ACHN (cell line): ENCODE data around the gene RNU7-1.

Source experiments
- DNase-seq: peaks from one replicate; pipeline ENCODE4 v3.0.0-alpha.2; 2015
- in situ Hi-C: cut with HindIII; loops from 2 replicates; pipeline ENCODE4 v1.10.0; 2017; ENCODE audit warnings: low sequenced_read_pairs, low pct_ligation_motif_present, low pct_unique_long_range_greater_than_20kb

The RNU7-1 gene

DNA sequence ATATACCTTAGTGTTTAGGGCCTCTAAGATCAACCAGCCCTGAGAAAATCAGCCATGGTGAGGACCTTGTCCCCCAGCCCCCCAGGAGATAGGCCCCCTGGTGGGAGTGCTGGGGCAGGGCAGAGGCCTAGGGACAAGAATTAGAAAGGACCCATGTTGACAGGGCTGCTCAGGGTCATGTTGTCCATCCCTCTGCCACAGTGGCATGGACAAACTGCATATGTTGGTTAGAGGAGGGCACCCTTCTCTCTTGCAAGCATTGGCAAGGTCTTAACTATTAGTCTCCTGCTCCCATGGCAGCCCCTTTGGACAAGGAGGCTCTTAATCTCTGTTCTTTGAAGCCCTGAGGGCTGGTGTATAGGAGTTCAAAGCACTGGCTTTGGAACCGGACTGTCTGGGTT, 6.8 kb downstream of the RNU7-1 start:
- no peak for DNase-seq
- in situ Hi-C loops = no loop called here

DNA sequence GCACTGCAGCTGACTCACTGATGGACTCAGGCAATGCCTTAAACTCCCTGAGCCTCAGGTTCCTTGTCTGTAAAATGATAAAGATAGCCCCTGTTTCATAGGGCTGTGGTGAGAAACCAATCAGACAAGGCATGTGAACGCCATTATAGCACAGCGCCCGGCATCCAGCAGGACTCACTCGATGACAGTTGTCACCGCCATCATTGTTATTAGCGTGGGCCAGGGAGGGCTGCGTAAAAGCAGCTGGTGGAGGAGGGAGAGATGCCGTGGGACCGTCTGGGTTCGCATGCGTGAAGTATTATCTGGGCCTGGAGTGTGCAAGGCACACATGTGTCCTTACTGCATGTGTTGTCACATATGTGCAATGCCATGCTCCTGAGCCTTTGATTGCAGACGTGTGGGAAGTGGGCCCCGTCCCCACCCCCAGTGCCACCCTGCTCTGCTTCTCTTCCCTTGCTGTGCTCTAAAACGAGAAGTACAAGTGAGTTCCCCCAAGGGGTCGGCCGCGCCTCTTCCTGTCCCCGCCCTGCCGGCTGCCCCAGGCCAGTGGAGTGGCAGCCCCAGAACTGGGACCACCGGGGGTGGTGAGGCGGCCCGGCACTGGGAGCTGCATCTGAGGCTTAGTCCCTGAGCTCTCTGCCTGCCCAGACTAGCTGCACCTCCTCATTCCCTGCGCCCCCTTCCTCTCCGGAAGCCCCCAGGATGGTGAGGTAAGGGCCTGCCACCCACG, 7.4 kb downstream of the RNU7-1 start, which contains the start of gene PTPN6:
PTPN6 (plus strand) TSS at position 546 of the 730 bp plus-strand sequence; CDS start at position 703, 157 bp downstream.
- in situ Hi-C loops = no loop called here

DNA sequence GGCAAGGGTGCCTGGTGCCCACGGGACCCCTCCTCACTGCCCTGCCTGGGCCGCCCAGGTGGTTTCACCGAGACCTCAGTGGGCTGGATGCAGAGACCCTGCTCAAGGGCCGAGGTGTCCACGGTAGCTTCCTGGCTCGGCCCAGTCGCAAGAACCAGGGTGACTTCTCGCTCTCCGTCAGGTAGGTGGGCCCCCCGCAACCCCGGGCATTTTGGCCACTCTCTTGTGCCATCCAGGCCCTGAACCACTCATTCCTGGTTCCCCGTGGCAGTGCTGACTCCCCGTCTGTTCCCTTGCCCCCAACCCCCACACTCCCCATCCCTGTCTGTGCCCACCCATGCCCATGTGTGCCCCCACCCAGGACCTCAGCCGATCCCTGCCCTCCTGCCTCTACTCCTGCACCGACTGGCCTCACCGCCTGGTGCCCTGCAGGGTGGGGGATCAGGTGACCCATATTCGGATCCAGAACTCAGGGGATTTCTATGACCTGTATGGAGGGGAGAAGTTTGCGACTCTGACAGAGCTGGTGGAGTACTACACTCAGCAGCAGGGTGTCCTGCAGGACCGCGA, 8.0 kb downstream of the RNU7-1 start:
- no peak for DNase-seq
- in situ Hi-C loops = no loop called here

More for the DNA sequence above, 7.4 kb downstream of the RNU7-1 start, which contains the start of gene PTPN6:
- DNase-seq = no peak

DNA sequence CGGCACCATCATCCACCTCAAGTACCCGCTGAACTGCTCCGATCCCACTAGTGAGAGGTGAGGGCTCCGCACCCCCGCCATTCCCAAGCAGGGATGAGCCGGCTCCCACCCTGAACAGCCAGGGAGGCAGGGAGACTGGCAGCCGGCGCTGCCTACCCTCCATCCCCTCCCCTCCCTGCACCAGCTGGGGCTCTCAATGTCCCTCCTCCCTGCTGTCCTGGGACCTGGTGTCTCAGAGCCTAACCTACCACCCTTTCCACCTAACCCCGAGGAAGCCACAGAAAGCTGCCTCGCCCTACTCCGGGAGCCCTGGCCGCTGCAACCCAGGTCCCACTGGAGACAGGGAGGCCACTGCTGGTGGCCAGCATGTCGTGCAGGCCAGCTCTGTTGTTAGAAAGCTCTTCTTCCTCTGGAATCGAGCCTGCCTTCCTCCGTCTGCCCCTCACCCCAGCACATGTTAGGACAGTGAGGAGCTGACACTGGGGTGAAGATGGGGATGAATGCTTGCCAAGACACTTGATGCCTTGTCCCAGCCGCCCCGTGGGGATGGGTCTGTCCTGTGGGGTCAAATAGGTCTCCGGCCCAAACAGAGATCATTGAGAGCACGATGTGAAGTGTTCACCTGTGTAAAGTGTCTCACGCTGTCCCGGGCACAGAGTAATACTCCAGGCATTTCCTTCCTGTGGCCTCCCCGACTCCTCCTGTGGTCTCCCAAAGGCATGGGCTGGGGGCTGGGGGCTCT, 8.7 kb downstream of the RNU7-1 start:
- no peak for DNase-seq
- in situ Hi-C loops = no loop called here

DNA sequence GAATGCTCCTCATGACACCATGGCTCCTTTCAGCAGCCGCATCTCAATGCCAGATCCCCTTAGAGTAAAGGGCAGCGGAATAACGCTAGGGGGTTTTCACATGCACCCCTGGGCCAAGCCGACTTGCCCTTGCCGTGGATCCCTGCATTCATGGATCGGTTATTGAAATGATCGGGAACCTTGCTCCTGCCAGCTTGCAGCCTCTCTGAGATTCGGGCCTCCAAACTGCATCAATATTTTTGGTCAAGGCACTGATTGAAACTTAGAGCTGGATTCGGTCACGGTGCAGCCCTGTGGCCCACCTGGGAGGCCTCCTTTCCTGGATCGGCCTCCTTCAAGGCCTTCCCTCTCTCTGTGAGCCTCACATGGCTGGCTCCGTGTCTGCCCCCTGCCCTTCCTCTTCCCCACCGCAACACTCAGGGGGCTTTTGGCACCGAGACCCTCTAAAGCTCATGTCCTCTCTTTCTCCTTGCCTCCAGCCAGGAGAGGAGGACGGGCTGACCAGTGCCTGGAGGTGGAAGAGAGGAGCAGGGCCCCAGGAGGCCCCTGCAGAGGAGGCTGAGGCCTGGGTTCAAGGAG, 9.3 kb downstream of the RNU7-1 start:
- in situ Hi-C loops = no loop called here
- DNase-seq = no peak

DNA sequence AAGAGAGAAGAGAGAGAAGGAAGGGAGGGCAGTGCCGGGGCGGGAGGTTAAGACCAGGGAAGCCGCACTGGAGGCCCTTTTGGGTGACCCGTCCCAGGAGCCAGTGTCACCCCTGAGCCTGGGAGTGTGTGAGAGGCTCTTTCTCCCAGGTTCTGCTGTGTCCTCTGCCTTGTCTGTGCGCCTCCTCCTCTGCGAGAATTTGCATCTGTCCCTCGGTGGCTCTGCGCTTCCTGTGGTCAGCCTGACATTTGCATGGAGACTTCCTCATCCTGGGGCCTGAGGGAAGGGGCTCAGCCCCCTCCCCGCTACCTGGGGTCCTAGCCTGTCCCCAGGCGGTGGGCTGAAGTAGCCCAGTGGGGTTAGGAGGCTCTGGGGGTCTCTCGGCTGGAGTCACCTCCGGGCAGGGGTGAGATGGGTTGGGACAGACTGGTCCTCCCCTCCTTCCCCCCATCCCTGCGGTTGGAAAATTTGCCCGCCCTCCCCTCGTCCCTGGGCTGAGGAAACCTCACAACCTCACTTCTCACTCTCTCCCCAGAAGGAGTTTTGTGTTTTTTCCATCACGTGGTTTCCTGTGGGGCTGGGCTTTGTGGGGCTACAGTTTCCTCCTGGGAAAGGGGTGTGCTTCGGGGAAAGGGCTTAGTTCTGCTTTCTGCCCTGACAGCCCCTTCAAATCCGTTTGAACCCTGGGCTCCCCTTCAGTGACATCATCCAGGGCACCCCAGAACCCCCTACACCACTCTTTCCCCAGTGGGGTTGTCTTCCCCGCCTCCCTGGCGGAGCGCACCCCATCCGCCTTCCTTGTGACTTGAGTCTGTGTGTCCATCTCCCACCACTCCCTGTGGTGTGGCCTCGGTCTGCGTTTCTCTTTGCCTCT, 10.1 kb downstream of the RNU7-1 start:
- in situ Hi-C loops = no loop called here
- DNase-seq = no peak

DNA sequence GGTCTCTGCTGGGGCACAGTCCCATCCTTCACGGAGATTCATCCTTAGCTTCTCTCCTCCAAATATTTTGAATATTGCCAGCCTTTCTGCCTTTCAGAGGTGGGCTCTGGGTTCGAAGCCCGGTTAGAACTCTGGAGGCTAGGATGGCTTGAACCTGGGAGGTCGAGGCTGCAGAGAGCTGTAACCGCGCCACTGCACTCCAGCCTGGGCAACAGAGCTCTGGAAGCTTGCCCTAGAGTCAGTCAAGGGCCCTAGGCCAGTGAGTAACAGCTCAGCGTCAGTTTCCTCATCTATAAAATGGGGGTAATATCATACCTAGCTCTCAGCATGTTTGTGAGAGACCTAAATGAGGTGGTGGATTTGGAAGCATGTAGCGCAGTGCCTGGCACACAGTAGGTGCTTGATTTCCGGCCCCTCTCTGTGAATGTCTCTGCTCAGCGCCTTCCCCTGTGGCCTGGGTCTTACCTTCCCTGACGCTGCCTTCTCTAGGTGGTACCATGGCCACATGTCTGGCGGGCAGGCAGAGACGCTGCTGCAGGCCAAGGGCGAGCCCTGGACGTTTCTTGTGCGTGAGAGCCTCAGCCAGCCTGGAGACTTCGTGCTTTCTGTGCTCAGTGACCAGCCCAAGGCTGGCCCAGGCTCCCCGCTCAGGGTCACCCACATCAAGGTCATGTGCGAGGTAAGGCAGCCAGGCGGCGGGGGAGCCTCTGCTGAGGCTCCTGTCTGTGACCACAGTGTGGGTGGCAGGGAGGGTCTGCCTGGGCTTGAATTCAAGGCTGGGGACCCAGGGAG, 10.9 kb downstream of the RNU7-1 start:
- in situ Hi-C loops = no loop called here
- no peak for DNase-seq

DNA sequence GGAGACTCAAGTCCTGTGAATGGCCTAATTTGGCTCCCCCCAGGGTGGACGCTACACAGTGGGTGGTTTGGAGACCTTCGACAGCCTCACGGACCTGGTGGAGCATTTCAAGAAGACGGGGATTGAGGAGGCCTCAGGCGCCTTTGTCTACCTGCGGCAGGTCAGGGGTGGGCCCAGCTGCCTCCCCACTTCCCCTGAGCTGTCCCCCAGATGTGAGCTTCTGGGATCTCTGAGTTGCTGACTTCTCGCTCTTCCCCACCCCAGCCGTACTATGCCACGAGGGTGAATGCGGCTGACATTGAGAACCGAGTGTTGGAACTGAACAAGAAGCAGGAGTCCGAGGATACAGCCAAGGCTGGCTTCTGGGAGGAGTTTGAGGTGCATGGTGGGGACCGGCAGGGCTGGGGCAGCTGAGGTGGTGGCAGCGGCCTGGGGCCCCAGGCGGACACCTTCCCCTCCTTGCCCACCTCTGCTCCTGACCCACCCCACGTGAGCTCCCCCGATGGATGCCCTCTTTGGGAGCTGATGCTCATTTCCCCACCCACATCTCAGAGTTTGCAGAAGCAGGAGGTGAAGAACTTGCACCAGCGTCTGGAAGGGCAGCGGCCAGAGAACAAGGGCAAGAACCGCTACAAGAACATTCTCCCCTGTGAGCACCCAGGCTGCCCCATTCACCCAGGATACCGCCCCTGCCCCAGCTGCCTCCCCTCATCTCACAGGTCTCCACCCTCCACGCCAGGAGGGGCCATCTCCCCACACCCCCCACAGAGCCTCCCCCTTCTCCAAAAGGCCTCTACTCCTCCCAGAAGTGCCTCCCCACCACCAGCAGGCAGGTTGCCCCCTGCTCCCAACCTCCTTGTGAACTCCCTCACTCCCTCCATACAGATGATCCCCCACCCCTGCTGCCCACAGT, 11.7 kb downstream of the RNU7-1 start:
- no peak for DNase-seq
- in situ Hi-C loops = no loop called here

DNA sequence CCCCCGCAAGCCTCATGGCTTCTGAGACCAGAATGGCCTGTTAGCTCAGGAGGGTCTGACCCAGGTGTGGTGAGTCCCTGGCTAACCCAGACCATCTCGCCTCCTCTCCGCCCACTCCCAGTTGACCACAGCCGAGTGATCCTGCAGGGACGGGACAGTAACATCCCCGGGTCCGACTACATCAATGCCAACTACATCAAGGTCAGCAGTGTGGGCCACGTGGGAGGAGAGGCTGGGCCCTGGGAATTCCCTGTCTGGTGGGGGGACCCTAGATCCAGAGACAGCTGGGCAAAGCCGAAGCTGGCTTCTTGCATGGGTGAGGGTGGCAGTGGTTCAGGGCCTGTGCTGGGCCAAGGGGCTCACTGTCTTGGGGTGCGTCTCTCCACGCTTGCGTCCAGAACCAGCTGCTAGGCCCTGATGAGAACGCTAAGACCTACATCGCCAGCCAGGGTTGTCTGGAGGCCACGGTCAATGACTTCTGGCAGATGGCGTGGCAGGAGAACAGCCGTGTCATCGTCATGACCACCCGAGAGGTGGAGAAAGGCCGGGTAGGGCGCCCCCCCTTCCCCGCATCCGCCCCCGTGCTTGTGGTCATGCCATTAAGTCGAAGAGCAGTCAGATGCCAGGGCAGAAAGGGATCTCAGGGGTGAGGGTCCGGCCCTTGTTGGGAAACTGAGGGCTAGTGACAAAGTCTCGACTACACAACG, 12.6 kb downstream of the RNU7-1 start:
- in situ Hi-C loops = no loop called here
- DNase-seq = no peak

DNA sequence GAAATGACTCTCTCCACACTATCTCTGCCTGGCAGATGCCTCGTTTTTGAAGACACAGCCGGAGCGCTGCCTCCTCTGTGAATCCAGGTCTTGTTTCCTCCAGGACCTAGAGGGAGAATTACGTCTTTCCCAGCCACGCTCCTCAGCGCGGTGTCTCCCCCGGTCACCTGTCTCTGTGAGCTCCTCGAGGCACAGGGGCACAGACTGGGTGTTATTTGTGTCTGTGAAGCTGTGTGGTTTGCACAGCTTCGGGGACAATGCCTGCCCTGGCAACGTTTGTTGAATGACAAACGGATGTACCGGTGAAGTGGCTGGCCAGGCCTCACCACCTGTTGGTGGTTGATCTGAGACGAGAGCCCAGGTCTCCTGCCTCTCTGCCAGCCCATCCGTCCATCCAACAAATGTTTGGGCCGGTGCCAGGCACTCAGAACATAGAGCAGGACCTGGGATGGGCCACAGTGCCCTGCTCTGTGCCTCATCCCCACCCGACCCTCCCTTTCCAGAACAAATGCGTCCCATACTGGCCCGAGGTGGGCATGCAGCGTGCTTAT, 13.6 kb downstream of the RNU7-1 start:
- in situ Hi-C loops = no loop called here
- no peak for DNase-seq

DNA sequence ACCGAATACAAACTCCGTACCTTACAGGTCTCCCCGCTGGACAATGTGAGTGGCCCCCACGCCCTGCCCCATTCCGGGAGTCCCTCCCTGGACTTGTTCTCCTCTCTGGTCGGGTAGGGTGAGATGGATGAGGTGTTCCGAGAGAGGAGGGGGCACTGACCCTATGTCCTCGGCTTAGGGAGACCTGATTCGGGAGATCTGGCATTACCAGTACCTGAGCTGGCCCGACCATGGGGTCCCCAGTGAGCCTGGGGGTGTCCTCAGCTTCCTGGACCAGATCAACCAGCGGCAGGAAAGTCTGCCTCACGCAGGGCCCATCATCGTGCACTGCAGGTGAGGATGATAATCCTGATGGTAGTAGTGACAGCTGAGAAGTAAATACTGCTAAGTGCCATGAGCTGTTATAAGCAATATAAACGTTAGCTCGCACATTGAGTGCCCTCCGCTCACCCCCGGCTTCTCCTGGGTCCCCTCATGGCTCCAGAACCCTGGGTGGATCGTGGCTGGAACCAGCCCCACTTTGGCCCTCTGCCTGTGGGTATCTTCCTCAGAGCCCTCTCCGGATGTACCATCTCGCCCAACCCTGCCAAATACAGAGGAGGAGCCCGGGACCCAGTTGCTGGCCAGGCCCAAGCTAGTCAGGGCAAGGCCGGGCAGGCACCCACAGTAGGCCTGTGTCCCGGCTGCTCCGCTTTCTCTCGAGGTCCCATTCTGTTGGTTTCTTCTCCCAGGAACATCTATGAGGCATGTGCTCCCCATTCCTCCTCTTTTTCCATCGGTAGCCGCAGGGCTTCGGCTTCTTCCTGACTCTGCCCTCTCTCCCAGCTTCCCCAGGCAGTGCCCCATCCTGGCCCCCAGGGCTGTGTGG, 14.4 kb downstream of the RNU7-1 start:
- in situ Hi-C loops = no loop called here
- DNase-seq = no peak

DNA sequence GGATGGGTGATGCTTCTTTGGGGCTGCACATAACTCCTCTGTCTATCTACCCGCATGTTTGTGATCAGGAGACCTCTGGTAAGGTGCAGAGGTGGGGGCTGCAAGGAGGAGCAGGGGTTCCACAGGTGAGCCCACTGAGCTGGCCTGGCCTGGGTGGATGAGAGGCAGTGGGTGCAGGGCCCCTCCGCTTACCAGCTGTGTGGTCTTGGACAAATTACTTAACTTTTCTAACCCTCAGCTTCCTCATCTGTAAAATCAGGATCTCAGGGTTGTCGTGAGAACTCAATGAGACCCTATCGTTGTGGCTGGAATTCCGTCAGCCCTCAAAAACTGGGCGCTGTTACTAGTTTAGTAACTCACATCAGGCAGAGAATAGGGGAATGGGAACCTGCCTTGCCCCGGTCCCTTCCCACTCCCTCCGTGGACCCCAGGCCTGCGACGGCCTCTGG, 15.0 kb downstream of the RNU7-1 start:
- in situ Hi-C loops = no loop called here
- no peak for DNase-seq

DNA sequence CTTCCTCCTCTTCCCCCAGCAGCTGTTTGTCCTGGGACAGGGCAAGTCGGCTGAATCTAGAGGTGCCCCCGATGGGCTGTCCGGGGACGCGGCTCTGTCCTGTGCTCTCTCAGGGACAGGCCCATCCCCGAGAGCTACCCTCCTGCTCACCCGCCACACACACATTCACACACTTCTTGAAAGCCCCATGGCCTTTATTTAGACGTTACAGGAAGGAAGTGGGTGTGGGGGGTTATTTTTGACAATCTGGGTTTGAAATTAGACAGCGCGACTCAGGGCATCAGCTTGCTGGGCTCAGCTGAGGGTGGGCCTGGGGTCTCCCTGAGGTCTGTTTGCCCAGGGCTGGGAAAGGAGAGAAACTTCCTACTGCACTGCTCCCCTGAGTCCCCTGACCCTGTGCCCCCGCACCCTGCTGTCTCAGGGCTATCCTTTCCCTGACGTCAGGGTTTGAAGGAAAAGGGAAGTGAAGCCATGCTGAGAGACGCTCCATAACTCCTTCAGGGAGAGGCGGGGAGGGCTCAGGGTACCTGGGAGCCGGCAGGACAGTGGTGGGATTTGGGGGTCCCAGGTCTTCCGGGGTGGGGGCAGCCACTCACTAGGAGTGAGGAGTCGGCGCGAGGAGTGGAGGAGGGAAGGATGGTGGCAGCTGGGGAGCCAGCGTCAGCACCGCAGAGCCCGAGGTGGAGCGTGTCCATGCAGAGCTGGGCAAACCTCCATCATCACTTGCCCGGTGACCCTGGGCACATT, 15.6 kb downstream of the RNU7-1 start:
- in situ Hi-C loops = no loop called here
- no peak for DNase-seq

DNA sequence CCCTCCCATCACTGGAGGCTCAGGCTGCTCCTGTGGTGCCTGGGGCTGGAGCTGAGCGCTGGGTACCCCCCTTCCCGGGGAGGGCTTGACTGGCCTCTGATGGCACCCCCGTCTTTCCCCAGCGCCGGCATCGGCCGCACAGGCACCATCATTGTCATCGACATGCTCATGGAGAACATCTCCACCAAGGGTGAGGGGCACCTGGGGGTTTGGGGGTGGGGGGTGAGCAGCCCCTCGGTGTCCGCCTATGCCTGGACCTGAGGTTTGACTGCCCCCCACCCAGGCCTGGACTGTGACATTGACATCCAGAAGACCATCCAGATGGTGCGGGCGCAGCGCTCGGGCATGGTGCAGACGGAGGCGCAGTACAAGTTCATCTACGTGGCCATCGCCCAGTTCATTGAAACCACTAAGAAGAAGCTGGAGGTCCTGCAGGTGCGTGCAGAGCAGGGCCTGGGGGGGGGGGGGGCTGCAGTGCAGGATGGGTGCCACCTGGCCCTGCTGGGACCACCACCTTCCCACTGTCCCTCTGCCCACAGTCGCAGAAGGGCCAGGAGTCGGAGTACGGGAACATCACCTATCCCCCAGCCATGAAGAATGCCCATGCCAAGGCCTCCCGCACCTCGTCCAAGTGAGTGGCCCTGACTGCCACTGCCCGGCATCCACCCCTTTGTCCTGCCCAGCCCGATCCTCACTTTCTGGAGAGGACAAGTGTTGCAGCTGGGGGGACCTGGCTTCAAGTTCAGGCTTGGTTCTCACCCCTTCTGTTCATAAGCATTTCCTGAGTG, 16.4 kb downstream of the RNU7-1 start:
- in situ Hi-C loops = no loop called here
- DNase-seq = no peak
